ENCODE results near the gene S100PBP. TPM values are rescaled to one million over a fixed set of nuclear protein-coding genes. Genes with fewer than 3 reads are reported as not detected.

The S100PBP gene
- total and polyA plus RNA-seq, 2 of the 13 experiments (the other 11 are each of a cell fraction or from before 2014, with no cell fraction given): 20.4 to 26.1 TPM

DNA sequence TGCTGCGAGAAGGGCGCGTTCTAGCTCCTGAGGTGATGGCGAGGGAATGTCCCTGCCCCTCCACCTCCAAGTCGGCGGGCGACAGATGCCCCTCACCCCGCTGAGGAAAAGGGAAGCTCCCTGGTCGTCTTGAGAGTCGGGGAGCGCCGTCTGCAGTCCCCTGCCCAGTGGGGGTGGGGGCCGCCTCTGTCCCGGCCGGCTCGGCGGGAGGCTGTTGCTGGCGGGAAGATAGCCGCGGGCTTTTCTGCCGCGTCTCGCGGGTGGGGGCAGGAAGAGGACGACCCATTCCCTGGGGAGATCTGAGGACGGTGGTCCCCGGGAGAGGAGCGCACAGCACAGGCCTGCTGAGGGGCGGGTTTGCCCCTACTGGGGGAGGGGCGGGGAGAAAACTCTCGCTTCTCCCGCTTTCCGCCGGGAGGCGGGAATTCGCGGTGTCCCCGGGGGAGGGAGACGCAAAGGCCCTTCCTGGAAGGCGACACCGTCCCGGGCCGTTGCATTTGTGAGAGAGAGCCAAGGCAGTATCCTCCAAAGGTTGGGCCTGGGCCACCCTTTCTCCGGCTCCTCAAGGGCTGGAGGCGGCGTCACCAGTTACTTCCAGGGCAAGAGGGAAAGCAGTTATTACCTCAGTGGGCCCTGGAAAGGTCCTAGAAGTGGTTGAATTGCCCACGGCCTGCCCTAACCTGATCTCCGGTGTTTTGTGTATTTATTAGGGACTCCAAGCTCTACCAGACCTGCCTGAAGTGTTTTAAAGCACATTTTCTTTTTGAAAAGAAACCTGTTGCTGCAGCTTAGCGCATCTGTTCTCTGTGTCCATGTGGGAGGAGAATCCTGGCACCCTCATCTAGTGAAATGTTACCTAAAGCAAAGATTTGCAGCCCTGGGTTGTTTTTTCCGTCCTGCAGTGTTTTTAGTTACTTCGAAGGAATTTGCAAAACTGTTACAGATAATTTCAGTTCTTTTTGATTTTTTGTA, 648 bp downstream of the S100PBP start (continued):
- TF ChIP-seq, protein P1, sequence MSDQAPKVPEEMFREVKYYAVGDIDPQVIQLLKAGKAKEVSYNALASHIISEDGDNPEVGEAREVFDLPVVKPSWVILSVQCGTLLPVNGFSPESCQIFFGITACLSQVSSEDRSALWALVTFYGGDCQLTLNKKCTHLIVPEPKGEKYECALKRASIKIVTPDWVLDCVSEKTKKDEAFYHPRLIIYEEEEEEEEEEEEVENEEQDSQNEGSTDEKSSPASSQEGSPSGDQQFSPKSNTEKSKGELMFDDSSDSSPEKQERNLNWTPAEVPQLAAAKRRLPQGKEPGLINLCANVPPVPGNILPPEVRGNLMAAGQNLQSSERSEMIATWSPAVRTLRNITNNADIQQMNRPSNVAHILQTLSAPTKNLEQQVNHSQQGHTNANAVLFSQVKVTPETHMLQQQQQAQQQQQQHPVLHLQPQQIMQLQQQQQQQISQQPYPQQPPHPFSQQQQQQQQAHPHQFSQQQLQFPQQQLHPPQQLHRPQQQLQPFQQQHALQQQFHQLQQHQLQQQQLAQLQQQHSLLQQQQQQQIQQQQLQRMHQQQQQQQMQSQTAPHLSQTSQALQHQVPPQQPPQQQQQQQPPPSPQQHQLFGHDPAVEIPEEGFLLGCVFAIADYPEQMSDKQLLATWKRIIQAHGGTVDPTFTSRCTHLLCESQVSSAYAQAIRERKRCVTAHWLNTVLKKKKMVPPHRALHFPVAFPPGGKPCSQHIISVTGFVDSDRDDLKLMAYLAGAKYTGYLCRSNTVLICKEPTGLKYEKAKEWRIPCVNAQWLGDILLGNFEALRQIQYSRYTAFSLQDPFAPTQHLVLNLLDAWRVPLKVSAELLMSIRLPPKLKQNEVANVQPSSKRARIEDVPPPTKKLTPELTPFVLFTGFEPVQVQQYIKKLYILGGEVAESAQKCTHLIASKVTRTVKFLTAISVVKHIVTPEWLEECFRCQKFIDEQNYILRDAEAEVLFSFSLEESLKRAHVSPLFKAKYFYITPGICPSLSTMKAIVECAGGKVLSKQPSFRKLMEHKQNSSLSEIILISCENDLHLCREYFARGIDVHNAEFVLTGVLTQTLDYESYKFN (CRISPR knock-in tag; conservative IDR thresholded peaks at IDR 0.05): no peak; the same call in 1 of the 2 replicates
- peak; percentile 23; the same call in 1 of the 2 replicates for TF ChIP-seq SP5 (CRISPR knock-in tag; IDR thresholded peaks at IDR 0.05; ENCODE audit: borderline replicate concordance, low read depth)
- no peak for TF ChIP-seq FOSL1 (CRISPR knock-in tag; IDR thresholded peaks at IDR 0.05; ENCODE audit: borderline replicate concordance)
- no peak for TF ChIP-seq ZNF850 (CRISPR knock-in tag; conservative IDR thresholded peaks at IDR 0.05)
- peak; percentile 65; the same call in 1 of the 2 replicates for TF ChIP-seq ZNF768 (CRISPR knock-in tag; IDR thresholded peaks at IDR 0.05)
- TF ChIP-seq HCFC1 (IDR thresholded peaks at IDR 0.05; ENCODE audit: low read depth, low read length): no peak
- no peak for TF ChIP-seq FOXM1 (CRISPR knock-in tag; IDR thresholded peaks at IDR 0.05)
- TF ChIP-seq HNRNPK (IDR thresholded peaks at IDR 0.05; ENCODE audit: low read depth, low read length, poor library complexity, severe bottlenecking): no peak
- TF ChIP-seq U2AF1 (optimal IDR thresholded peaks at IDR 0.05; ENCODE audit: low read depth, low read length): no peak
- no peak for TF ChIP-seq DZIP1 (CRISPR knock-in tag; IDR thresholded peaks at IDR 0.05)
- peak; percentile 97 for TF ChIP-seq ZNF775 (CRISPR knock-in tag; IDR thresholded peaks at IDR 0.05; ENCODE audit: borderline replicate concordance)
- peak; percentile 26; the same call in 1 of the 2 replicates for TF ChIP-seq SIX4 (CRISPR knock-in tag; IDR thresholded peaks at IDR 0.05)
- TF ChIP-seq ZNF83 (CRISPR knock-in tag; IDR thresholded peaks at IDR 0.05; ENCODE audit: borderline replicate concordance): no peak
- TF ChIP-seq ZNF441 (CRISPR knock-in tag; IDR thresholded peaks at IDR 0.05; ENCODE audit: borderline replicate concordance): no peak
- TF ChIP-seq ZNF543 (CRISPR knock-in tag; IDR thresholded peaks at IDR 0.05): peak; percentile 69; the same call in 1 of the 2 replicates
- TF ChIP-seq SYNCRIP (IDR thresholded peaks at IDR 0.05; ENCODE audit: insufficient read depth, low read depth, low read length): no peak
- no peak for TF ChIP-seq SETDB1 (CRISPR knock-in tag; IDR thresholded peaks at IDR 0.05; ENCODE audit: borderline replicate concordance)
- no peak; the same call in 1 of the 2 replicates for TF ChIP-seq TFAP4 (IDR thresholded peaks at IDR 0.05; ENCODE audit: borderline replicate concordance, low read depth)
- TF ChIP-seq YEATS2 (CRISPR knock-in tag; IDR thresholded peaks at IDR 0.05; ENCODE audit: borderline replicate concordance): peak; percentile 56; the same call in 1 of the 2 replicates
